HG03457 (cell line): Measurements from ENCODE around the gene SP4.
"Not testable (repeated sequence)": the region's sequence is repeated elsewhere in the genome, so short reads cannot be mapped to it uniquely, and the experiment has no call there.

Experiments
- ATAC-seq: cut with Tn5 transposase; IDR thresholded peaks from one replicate; pipeline ENCODE4 v1.9.1; 2021; ENCODE audit warnings: moderate number of reproducible peaks; ENCODE audit not compliant: unreplicated experiment

SP4 gene

DNA sequence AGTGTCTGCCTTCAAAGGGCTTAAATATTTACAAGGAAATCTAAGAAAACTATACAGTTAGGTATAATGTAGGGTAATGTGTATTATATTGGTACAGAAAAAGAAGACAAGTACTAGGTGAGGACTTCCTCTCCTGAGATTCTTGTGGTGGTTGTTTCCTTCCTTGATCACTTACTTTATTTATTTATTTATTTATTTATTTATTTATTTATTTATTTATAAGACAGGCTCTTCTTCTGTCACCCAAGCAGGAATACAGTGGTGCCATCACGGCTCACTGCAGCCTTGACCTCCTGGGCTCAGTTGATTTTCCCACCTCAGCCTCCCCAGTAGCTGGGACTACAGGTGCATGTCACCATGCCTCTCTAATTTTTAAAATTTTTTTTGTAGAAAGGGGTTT lies 96.8 kb downstream of the SP4 start:
- ATAC-seq = no peak

DNA sequence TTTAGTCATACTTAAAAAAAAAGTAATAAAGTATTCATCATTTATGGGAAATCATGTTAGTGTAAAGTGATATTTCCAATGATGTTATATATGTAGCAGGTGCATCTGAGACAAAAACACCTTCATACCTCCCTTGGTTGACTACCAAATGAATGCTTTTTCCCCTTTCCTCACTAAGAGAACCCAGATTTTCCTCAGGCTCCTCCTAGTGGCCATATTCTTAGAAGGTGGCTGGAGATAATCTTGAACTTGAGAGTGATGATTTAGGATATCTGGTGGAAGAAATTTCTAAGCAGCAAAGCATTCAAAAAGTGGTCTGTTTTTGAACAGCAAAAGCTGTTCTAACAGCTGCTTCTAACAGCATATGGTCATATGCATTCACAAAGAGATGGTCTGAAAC lies 98.1 kb downstream of the SP4 start:
- no peak for ATAC-seq

DNA sequence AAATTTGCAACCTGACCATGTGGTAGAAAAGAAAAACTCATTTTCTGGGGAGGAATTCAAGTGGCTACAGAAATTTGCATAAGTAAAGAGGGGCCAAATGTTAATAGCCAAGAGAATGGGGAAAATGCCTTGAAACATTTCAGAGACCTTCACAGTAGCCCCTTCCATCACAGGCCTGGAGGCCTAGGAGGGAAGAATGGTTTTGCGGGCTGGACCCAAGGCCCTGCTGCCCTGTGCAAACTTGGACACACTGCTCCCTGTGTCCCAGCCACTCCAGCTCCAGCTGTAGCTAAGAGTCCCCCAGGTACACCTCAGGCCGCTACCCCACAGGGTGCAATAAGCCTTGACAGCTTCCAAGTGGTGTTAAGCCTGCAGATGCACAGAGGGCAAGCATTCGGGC lies 98.6 kb downstream of the SP4 start:
- ATAC-seq = no peak

DNA sequence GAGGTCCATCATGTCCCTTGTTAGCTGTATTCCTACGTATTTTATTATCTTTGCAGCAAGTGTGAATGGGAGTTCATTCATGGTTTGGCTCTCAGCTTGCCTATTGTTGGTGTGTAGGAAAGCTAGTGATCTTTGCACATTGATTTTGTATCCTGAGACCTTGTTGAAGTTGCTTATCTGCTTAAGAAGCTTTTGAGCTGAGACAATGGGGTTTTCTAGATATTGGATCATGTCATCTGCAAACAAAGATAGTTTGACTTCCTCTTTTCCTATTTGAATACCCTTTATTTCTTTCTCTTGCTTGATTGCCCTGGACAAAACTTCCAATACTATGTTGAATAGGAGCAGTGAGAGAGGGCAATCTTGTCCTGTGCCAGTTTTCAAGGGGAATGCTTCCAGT lies 104.6 kb downstream of the SP4 start:
- not testable (repeated sequence) for ATAC-seq

DNA sequence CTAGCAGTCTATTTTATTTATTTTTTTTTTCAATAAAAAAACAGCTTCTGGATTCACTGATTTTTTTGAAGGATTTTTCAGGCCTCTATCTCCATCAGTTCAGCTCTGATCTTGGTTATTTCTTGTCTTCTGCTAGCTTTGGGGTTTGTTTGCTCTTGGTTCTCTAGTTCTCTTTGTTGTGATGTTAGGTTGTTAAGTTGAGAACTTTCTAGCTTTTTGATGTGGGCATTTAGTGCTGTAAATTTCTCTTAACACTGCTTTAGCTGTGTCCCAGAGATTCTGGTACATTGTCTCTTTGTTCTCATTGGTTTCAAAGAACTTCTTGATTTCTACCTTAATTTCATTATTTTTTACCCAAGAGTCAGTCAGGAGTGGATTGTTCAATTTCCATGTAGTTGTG lies 105.8 kb downstream of the SP4 start:
- not testable (repeated sequence) for ATAC-seq

DNA sequence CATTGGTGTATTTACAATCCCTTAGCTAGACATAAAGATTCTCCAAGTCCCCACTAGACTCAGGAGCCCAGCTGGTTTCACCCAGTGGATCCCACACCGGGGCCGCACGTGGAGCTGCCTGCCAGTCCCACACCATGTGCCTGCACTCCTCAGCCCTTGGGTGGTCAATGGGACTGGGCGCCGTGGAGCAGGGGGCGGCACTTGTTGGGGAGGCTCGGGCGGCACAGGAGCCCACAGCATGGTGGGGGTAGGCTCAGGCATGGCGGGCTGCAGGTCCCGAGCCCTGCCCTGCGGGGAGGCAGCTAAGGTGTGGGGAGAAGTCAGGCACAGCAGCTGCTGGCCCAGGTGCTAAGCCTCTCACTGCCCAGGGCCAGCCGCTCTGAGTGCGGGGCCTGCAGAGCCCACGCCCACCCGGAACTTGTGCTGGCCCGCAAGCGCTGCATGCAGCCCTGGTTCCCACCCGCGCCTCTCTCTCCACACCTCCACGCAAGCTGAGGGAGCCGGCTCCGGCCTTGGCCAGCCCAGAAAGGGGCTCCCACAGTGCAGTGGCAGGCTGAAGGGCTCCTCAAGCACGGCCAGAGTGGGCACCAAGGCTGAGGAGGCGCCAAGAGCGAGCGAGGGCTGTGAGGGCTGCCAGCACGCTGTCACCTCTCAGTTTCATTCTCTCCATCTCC lies 108.7 kb downstream of the SP4 start:
- ATAC-seq = not testable (repeated sequence)

DNA sequence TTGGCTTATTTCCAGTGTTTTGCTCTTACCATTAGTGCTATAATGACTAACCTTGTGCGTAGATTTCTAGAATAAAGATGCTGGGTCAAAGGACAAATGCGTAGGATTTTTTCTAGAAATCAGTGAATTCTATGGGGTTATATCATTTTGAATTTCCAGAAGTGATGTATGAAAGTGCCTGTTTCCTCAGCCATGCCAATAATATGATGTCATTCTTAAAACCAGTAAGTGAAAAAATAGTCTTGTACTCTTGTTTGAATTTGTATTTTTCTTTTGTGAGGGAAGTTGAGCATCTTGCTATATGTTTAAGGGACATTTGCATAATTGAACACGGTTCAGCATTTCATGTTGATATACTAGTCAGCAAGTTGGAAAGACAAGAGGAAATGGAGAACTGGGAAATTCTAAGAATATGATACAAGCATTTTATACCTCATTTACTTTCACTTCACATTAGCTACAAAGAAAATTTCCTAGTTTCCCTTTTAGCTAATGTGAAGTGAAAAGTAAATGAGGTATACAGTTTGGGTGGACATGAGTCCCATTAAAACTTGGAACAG lies 111.1 kb downstream of the SP4 start:
- no peak for ATAC-seq

DNA sequence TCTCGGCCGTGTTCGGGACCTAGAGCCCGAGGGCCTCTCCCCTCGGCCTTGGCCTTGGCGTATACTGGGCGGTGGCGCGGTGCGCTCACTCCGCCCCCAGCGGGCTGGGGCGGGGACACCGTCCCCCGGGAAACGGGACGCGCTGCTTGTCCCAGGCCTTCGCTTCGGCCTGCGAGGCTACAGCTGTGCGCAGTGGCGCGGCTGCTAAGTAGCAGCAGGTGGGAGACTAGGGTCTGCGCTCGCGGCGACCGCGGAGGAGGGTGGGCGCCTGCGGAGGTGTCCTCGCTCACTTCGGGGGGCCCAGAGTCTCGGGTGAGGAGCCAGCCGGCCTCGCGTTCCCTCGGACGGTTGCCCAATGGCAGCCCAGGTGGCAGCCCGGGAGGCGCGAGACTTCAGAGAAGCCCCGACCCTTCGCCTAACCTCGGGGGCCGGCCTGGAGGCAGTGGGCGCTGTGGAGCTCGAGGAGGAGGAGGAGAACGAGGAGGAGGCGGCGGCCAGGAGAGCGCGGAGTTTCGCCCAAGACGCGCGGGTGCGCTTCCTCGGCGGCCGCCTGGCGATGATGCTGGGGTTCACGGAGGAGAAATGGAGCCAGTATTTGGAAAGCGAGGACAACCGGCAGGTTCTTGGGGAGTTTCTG lies 115.1 kb downstream of the SP4 start, which contains the start of gene DNAH11:
Gene DNAH11, plus strand, starts transcription at position 149 of the 637 bp plus-strand sequence. Its CDS starts 207 bp downstream, at position 356.
- ATAC-seq = no peak

DNA sequence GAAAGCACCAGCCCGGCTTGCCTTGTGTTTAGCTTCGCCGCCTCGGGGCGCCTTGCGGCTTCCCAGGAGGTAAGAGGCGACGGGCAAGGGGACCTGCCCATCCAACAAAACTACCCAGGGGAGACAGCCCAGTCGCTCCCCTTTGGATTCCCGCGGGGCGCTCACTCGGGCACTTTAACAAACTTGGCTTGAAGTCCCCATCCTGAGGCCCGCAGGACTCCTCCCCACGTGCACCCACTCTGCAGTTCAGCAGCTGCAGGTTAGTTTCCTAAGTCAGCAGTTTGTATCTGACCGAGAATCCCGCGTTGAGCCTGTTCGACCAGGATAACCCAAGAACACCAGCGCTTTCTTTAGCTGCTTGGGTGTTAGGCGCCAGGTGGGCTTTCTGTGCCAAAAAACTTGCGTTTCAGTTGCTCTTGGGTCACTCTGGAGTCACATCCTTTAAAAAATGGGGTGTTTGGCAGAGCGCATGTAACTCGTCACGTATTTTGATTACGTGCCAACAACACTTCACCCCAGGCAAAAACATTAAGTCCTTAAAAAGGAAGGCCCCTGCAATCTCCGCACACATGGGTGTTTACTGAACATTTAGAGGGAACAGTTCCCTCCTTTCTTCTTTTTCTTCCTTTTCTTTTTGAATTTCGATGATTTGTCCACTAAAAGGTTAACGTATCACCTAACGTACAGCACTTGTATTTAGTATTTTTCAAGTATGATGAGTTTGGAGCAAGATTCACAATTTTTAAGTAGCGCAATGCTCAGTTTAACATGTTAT lies 115.8 kb downstream of the SP4 start:
- no peak for ATAC-seq

DNA sequence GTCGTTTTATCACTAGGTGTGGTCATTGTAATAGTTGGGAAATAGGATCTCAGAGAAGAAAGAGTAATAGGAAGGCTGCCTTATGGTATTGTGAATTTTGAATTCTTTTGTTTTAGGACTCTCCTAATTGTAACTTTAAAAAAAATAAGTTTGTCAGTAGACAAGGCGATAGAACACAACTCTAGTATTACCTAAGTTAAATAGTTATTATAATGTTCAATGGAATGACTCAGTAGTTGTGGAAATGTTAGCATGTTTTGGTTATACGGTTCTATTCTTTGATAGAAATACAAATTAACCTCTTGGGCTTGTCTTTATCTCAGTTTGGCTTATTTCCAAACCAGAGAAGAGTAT lies 116.4 kb downstream of the SP4 start:
- no peak for ATAC-seq

DNA sequence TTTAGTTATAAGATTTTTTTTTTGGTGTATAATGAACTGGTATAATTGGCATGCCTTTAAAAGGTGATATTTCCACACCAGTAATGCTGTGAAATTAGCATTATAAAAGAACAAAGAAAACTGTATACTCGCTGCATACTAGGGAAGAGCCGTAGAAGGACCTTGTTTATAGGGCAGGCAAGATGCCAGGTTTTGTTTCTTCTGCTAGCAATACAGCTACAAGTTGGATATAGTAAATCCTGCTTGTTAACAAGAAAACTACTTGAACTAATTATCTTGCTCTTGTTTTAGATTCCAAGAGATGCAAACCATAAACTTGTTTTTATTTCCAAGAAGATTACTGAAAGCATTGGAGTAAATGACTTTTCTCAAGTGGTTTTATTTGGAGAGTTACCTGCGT lies 116.8 kb downstream of the SP4 start:
- ATAC-seq = no peak

DNA sequence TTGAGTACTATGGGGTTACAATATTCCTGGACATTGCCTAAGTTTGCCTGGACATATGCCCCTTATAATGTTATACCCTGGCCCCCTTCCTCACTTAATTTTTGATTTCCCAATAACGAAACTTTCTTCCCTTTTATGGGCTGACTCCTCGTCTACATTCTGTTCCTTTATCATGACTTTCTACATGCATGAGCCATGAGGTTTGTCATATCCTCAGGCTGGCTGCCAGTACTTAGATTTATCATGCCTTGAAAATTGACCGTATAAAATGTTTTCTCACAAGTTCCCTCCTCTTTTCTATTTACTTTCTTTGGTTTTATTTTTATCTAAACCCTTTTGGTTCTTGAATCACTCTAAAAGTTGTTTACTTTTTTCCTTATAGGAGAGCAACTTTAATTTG lies 119.6 kb downstream of the SP4 start:
- no peak for ATAC-seq

DNA sequence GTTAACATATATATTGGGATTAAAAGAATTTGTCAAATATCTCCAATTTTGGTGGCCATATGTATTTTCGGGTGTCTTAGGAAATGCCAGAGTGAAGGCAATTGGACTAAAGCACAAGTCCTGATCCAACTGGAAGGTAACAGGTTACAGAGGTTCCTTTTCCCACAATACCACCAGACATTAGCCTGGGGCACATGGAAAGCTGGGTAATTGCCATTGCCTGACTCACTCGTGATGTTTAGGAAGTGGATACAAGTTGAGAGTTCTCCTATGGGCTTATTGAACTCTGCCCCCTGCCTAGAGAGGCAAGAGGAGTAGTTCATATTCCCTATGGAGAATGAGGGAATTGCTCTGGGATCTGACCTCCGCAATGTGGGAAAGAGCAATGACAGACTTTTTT lies 120.6 kb downstream of the SP4 start:
- no peak for ATAC-seq

DNA sequence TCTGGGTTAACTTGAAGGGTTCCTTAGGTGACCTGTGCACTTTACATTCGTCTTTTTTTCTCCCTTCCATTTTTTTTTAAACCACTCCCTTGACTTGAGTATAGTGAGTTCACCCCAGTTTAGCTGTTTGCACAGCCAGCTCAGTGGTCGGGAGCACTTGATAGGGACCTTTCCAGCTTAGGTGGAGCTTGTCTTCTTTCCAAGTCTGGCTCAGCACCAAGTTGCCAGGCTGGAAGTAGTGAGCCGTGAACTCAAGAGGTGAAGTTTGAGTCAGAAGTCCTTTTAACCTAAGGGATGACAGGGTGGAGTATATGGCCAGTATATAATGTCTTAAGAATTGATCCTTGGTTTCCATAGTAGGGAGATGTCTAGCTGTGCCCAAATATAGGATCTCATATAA lies 122.2 kb downstream of the SP4 start:
- ATAC-seq = no peak

DNA sequence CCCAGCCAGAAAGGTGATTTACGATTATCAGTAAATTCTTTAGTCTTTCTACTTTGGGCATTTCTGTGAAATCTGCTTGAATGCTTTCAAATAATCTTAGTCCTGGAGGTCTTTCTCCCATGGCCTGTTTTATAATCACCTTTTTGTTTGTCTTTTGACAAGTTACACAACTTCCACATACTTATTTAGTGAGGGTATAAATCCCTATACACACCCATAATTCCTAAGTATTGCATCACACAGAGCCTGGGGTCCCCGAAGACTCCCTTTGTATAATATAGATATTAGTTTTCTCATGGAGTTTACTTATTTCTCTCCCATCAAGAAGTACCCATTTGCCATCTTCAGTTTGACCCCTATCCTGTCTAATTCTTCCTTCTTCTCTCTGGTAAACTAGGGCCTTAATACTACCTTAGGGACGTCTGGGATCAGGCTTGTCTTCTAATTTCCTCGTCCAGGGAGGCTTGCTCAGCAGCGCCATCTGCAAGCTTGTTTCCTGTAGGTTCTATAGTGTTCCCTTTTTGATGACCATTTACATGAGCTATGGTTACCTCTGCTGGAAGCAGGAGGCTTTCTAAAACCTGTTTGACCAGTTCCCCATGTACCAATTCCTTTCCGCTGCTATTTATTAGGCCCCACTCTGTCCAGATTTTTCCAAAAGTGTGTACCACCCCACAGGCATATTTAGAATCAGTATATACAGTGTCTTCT lies 123.1 kb downstream of the SP4 start:
- no peak for ATAC-seq

DNA sequence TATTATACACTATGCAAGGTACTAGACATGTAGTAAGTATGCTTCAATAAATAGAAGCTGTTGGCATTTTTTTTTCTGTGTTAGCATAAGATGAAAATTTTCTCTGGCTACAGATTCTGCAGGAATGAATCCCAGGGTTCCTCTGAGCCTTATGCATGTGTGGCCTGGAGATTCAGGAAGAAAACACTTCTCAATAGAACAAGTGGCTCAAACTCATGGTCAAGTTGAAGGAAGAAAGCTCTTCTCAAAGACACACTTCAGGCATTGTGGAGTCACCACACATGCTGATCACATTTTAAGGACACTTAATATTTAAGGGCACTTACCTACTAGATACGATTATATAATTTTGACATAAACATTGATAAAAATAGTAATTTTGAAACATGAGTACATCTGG lies 134.5 kb downstream of the SP4 start:
- ATAC-seq = no peak
